ENCODE measurements around the gene TMEM151A.
"Not testable (repeated sequence)": the region's sequence is repeated elsewhere in the genome, so short reads cannot be mapped to it uniquely, and the experiment has no call there.

Gene TMEM151A

GRCh38 chr11:66267039-66267378, 24.7 kb upstream of the TMEM151A start:
- DNase-seq (ENCODE audit: low read depth in 1 of 2, low spot score in 1 of 2): no peak

- DNase-seq (ENCODE audit: low read depth in 1 of 2, low spot score in 1 of 2): peak; percentile 65 to 81
Measured at GRCh38 chr11:66267379-66268243, 24.1 kb upstream of the TMEM151A start.

GRCh38 chr11:66268244-66268951, 23.3 kb upstream of the TMEM151A start, which contains the start of gene RAB1B:
RAB1B (plus strand) TSS chr11:66268639; CDS start chr11:66268680, 41 bp downstream.
- DNase-seq (ENCODE audit: low read depth in 1 of 2, low spot score in 1 of 2): peak; percentile 99 to 100

DNA sequence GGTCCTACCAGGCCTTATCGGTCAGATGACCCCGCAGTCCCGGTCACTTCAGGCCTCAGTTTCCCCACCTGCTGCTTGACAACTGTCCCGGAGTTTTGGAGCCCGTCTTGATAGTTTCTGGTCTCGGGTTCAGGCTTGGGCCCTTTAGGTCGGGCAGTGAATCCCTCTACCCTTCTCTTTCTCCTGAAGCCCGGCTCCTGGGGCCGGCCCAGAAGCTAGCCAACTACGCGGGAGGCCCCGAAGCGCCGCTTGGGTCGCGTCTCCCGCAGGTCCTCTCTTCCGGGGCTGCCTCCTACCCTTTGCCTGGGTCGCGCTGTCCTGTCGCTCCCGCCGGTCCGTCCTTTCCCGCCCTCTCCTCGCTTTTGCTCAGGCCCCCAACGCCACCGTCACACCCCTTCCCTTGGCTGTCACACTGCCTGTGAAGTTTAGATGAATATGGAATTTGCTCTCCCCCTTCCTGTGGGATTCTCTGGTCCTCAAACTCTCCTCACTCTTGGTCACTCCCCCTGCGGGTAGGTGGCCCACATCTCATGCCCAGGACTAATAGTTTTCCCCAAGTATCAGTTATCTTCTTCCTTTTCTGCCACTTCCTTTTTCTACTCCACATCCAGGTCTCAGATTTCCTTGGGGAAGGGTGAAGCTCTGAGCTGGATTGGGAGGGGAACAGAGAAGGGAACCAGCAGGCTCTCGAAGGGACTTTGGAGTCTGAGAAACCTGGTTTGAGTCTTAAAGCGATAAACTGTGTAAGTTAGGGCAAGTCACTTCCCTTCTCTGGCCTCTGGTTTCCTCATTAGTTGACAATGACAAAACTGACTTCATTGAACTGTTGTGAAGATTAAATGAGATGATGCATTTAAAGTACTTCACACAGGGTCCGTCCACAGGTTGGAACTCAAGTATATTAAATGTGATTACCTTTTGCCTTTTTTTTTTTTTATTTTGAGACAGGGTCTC, 22.5 kb upstream of the TMEM151A start:
- DNase-seq (ENCODE audit: low read depth in 1 of 2, low spot score in 1 of 2): no peak

DNA sequence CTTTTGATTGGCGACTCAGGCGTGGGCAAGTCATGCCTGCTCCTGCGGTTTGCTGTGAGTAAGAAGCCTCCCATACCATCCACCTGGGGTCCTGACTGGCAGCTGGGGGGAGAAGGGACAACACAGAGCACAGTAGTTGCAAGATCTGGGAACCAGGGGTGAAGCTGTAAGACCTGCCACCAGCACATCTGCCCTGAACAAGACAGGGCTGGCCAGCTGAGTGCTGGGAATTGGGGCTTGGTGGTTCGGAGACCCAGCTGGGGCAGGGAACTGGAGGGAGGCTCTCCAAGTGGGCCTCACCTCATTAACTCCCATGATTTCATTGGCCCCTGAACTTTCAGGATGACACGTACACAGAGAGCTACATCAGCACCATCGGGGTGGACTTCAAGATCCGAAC, 19.9 kb upstream of the TMEM151A start:
- DNase-seq (ENCODE audit: low read depth in 1 of 2, low spot score in 1 of 2): no peak

GRCh38 chr11:66272596-66272995, 19.1 kb upstream of the TMEM151A start:
- no peak for DNase-seq (ENCODE audit: low read depth in 1 of 2, low spot score in 1 of 2)

DNA sequence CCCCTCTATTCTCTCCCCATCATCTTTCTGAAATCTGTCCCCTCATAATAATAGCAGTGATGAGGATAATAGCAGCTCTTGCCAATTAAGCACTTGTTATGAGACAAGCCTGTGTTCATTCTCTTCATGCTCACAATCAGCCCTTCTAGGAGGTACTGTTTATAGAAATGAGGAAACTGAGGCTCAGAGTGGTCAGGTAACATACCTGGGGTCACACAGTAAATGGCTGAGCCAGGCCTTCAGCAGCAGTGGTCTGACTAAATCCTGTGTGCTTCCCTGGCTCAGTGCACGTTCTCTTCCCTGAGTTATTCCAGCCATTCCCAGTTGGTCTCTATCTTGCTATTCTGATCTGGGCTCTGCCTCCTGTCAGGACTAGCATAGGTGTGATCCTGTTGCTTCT, 17.5 kb upstream of the TMEM151A start:
- DNase-seq (ENCODE audit: low read depth in 1 of 2, low spot score in 1 of 2): no peak

DNA sequence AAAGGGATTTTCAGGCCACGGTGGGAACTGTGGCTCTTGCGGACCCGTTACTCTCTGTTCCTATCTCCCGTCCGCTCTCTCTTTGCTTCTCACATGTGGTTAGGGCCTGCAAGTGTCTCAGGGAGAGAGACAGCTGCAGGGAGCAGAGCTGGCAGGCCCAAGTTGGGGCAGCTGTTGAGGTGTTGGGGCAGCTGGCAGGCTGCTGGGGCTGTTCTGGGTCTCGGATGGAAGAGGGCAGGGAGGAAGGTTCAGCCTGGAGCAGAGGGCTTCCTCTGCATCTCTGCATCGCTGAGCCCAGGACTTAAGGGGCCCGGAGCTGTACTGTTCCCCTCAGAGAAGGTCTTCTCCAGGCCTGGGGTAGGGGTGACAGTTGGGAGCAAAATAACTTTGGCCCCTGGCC, 16.3 kb upstream of the TMEM151A start:
- no peak for DNase-seq (ENCODE audit: low read depth in 1 of 2, low spot score in 1 of 2)

DNA sequence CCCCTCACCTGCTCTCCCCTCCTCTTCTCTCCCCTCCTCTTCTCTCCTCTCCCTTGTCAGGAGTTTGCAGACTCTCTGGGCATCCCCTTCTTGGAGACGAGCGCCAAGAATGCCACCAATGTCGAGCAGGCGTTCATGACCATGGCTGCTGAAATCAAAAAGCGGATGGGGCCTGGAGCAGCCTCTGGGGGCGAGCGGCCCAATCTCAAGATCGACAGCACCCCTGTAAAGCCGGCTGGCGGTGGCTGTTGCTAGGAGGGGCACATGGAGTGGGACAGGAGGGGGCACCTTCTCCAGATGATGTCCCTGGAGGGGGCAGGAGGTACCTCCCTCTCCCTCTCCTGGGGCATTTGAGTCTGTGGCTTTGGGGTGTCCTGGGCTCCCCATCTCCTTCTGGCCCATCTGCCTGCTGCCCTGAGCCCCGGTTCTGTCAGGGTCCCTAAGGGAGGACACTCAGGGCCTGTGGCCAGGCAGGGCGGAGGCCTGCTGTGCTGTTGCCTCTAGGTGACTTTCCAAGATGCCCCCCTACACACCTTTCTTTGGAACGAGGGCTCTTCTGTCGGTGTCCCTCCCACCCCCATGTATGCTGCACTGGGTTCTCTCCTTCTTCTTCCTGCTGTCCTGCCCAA, 15.6 kb upstream of the TMEM151A start:
- no peak for DNase-seq (ENCODE audit: low read depth in 1 of 2, low spot score in 1 of 2)

GRCh38 chr11:66276619-66277018, 15.1 kb upstream of the TMEM151A start:
- not testable (repeated sequence) for DNase-seq (ENCODE audit: low read depth in 1 of 2, low spot score in 1 of 2)

DNA sequence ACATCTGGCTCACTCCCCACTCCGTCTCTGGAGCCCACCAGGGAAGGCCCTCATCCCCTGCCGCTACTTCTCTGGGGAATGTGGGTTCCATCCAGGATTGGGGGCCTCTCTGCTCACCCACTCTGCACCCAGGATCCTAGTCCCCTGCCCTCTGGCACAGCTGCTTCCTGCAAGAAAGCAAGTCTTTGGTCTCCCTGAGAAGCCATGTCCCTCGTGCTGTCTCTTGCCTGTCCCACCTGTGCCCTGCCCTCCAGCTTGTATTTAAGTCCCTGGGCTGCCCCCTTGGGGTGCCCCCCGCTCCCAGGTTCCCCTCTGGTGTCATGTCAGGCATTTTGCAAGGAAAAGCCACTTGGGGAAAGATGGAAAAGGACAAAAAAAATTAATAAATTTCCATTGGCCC, 14.6 kb upstream of the TMEM151A start:
- DNase-seq (ENCODE audit: low read depth in 1 of 2, low spot score in 1 of 2): not testable (repeated sequence)

DNA sequence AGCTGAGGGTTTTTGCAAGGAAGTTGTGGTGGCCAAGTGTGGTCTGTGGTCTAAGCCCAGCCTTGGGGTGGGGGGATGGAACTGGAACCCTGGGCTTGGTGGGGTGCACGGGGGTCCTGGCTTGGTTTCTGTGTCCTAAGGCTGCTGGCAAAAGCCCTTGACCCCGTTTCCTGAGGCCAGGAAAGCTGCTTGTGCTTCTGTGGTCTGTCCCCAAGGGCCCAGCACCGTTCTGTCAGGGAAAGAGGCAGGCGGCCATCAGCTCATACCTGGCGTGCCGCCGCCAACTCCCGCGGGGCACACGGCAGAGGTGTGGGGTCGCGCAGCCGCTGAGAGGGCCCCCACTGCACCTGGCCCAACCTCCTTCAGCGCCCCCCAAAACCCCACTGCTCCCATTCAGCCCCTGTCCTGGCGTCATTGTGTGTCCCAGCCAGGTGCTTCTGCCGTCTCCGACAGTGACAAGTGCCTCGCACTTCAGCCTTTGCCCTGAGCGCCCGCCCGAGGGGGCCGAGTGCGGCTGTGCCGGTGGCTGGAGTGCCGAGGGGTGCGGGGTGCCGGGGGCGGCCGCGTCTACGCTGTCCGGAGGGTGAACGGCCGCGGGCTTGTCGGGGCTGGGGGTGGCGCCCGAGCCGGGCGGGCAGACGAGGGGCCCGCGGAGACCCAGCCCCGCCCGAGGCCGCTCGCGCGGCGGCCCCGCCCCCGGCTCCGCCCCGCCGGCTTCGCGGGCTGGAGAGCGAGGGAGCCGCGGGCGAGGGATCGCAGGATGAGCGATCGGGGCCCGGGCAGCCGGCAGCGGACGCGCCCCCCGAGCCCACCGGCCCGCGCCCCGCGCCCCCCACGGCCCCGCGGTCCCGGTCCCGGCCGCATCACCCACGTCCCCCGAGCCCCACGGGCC, 14.0 kb upstream of the TMEM151A start, which contains the start of gene CNIH2:
Gene CNIH2, plus strand, starts transcription at position 705 of the 892 bp plus-strand sequence. CDS start 282 bp downstream, outside the sequence.
- peak in 1 of 2 donors; percentile 30 for DNase-seq (ENCODE audit: low read depth in 1 of 2, low spot score in 1 of 2)

DNA sequence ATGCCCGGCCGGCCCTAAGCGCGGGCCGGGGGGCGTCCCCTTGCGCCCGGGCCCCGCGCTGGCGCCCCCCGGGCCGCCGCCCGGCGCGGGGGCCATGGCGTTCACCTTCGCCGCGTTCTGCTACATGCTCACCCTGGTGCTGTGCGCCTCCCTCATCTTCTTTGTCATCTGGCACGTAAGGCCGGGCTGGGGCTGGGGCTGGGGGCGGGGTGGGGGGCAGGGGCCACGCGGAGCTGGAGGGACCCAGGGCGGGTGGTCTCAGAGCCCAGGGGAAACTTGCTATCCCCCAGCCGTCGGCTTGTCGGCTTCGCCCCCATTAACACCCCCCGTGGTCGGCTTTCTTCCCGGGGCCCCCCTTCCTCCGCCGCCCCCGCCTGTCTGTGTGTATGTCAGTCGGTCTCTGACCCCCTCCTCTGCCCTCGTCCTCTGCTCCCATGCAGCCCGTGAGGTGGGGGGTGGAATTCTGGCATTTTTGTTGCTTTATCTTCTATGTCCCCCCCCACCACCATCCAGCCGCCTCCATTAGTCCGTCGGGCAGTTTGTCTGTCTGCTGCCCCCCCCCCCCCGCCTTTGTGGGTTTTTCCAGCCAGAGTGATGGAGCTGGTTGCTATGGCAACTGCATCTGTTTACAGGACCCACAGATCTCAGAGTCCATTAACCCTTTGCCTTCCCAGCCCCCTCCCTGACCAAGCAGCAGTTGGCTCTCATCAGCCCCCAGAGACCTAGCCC, 13.2 kb upstream of the TMEM151A start:
- DNase-seq (ENCODE audit: low read depth in 1 of 2, low spot score in 1 of 2): no peak

GRCh38 chr11:66279092-66279734, 12.5 kb upstream of the TMEM151A start:
- no peak for DNase-seq (ENCODE audit: low read depth in 1 of 2, low spot score in 1 of 2)

DNA sequence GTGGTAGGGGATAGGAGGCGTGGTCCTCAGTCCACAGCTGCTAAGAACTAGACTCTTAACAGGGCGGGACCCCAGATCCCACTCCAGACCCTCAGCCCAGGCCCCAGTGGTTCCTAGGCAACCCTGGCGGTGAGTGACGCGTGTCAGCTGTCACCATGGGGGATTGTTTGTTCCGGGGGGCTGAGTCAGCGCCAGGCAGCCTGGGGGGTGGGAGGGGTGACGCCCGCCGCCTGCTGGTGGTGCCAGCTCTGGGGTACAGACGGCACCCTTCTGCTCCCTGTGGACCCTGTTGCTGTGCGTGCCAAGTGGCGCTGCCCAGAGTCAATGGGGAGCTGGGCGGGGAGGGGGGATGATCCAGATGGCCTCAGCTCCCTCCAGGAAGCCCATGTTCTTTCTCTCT, 11.3 kb upstream of the TMEM151A start:
- DNase-seq (ENCODE audit: low read depth in 1 of 2, low spot score in 1 of 2): no peak

- DNase-seq (ENCODE audit: low read depth in 1 of 2, low spot score in 1 of 2): no peak
Measured at GRCh38 chr11:66281001-66281400, 10.7 kb upstream of the TMEM151A start.

DNA sequence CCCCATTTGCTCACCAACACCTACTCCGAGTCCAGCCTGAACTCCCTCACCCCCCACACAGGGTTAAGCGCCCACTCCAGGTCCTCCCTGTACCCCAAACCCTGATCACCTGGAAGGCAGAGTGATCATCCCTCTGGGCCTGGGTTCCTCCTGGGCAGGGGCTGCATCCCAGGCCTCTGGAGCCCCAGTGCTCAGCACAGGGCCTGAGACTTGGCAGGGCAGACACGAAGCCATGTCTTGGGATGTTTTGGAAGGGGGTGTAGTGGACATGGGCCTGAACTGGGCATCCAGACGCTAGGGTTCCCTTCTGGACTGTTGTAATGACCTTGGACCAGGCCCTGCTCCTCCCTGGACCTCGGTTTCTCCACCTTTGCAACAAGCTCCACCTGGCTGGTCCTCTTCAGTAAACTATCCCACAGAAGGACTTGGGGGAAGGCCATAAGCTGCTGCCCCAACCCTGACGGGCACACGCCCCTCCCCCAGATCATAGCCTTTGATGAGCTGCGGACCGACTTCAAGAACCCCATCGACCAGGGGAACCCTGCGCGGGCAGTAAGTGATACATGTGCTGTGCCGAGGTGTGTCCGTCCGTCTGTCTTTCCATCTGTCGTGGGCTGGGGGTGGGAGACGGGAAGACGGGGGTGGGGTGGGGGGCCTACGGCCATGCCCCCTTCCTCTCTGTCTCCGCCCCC, 9.8 kb upstream of the TMEM151A start:
- no peak for DNase-seq (ENCODE audit: low read depth in 1 of 2, low spot score in 1 of 2)
